Measurements from ENCODE around the gene IPO11.

Gene IPO11

GRCh38 chr5:62572918-62573514 lies 160.5 kb downstream of the IPO11 start:
- no peak for DNase-seq (ENCODE audit: low spot score)

- DNase-seq (ENCODE audit: low spot score), result no peak
Measured at GRCh38 chr5:62574599-62574998, 162.0 kb downstream of the IPO11 start.

GRCh38 chr5:62575066-62575465 lies 162.5 kb downstream of the IPO11 start:
- DNase-seq (ENCODE audit: low spot score), result no peak

- no peak for DNase-seq (ENCODE audit: low spot score)
Measured at GRCh38 chr5:62575489-62575888, 162.9 kb downstream of the IPO11 start.

GRCh38 chr5:62576570-62577170 lies 164.1 kb downstream of the IPO11 start:
- no peak for DNase-seq (ENCODE audit: low spot score)

- no peak for DNase-seq (ENCODE audit: low spot score)
Measured at GRCh38 chr5:62577488-62577887, 164.9 kb downstream of the IPO11 start.

GRCh38 chr5:62578540-62578939 lies 166.0 kb downstream of the IPO11 start, which contains the start of gene LRRC70:
LRRC70 (plus strand) TSS chr5:62578819; CDS start chr5:62579439, 620 bp downstream.
- peak; percentile 24 for DNase-seq (ENCODE audit: low spot score)

- DNase-seq (ENCODE audit: low spot score), result no peak
Measured at GRCh38 chr5:62579761-62580160, 167.2 kb downstream of the IPO11 start.

GRCh38 chr5:62581836-62582597 lies 169.5 kb downstream of the IPO11 start:
- no peak for DNase-seq (ENCODE audit: low spot score)

GRCh38 chr5:62584391-62584790 lies 171.8 kb downstream of the IPO11 start:
- no peak for DNase-seq (ENCODE audit: low spot score)

GRCh38 chr5:62585306-62585705 lies 172.7 kb downstream of the IPO11 start:
- DNase-seq (ENCODE audit: low spot score), result no peak

GRCh38 chr5:62585751-62586150 lies 173.2 kb downstream of the IPO11 start:
- DNase-seq (ENCODE audit: low spot score), result no peak

- no peak for DNase-seq (ENCODE audit: low spot score)
Measured at GRCh38 chr5:62587737-62588136, 175.2 kb downstream of the IPO11 start.

GRCh38 chr5:62588668-62589067 lies 176.1 kb downstream of the IPO11 start:
- no peak for DNase-seq (ENCODE audit: low spot score)

GRCh38 chr5:62589504-62589903 lies 176.9 kb downstream of the IPO11 start:
- no peak for DNase-seq (ENCODE audit: low spot score)

- DNase-seq (ENCODE audit: low spot score), result no peak
Measured at GRCh38 chr5:62590387-62590786, 177.8 kb downstream of the IPO11 start.

GRCh38 chr5:62592558-62592957 lies 180.0 kb downstream of the IPO11 start:
- no peak for DNase-seq (ENCODE audit: low spot score)

GRCh38 chr5:62593331-62593730 lies 180.8 kb downstream of the IPO11 start:
- no peak for DNase-seq (ENCODE audit: low spot score)

GRCh38 chr5:62594364-62594984 lies 181.9 kb downstream of the IPO11 start:
- no peak for DNase-seq (ENCODE audit: low spot score)

GRCh38 chr5:62596096-62596495 lies 183.5 kb downstream of the IPO11 start:
- no peak for DNase-seq (ENCODE audit: low spot score)

GRCh38 chr5:62596691-62597090 lies 184.1 kb downstream of the IPO11 start:
- no peak for DNase-seq (ENCODE audit: low spot score)

- DNase-seq (ENCODE audit: low spot score), result no peak
Measured at GRCh38 chr5:62597314-62597713, 184.8 kb downstream of the IPO11 start.
